ENCODE measurements around the gene DDX46.

DNA sequence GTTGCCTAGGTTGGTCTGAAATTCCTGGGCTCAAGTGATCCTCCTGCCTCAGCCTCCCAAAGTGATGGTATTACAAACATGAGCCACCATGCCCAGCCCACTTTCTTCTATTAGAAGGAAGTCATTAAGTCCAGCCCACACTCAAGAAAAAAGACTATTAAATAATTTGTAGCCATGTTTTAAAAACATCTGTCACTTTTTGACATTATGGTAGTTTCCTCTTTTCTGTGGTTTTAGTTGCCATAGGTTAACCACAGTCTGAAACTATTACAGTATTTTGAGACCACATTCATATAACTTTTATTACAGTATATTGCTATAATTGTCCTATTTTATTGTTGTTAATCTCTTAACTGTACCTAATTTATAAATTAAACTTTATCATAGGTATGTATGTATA, 55.2 kb downstream of the DDX46 start:
- TF ChIP-seq POLR2AphosphoS5 (IDR thresholded peaks at IDR 0.05; ENCODE audit: low read depth, low read length) (no peak), POLR2A (IDR thresholded peaks at IDR 0.05; ENCODE audit: low read depth, low read length) (no peak), TAF1 (IDR thresholded peaks at IDR 0.05; ENCODE audit: borderline replicate concordance, low read depth, low read length) (no peak)
